Stomach (tissue), 9 donors: Measurements from ENCODE around the gene IMMT. TPM values are rescaled to one million over a fixed set of nuclear protein-coding genes. Genes with fewer than 3 reads are reported as not detected.
"Not testable (repeated sequence)": the region's sequence is repeated elsewhere in the genome, so short reads cannot be mapped to it uniquely, and the experiment has no call there.

Source experiments
- DNase-seq, 2 donors: peaks; one replicate each; pipeline versions ENCODE4 v3.0.0 to v3.0.0-alpha.2; 2013 to 2019
- H3K27ac ChIP-seq, 5 donors: fragments of 200-600 bp in 4 of 5; sonication (generic) in 4 of 5; one replicate each; pipeline ENCODE4 v1.5.1; 2013 to 2019; ENCODE audit warnings: mild to moderate bottlenecking in 1 of 5, moderate library complexity in 1 of 5
- H3K27me3 ChIP-seq, 3 donors: fragments of 200-600 bp; sonication (generic); one replicate each; pipeline ENCODE4 v1.5.1; 2017 to 2019; ENCODE audit warnings: mixed run types in 1 of 3
- H3K36me3 ChIP-seq, 4 donors: fragments of 200-600 bp; sonication (generic); 1 replicate in 3 of 4; 2 replicates in 1 of 4; pipeline ENCODE4 v1.5.1; 2016 to 2019
- H3K4me1 ChIP-seq, 4 donors: fragments of 200-600 bp; sonication (generic); one replicate each; pipeline ENCODE4 v1.5.1; 2016 to 2019
- H3K4me3 ChIP-seq, 4 donors: fragments of 200-600 bp; sonication (generic) in 3 of 4; one replicate each; pipeline ENCODE4 v1.5.1; 2016 to 2019; ENCODE audit warnings: mild to moderate bottlenecking in 1 of 4
- H3K9me3 ChIP-seq, 4 donors: fragments of 200-600 bp; sonication (generic); one replicate each; pipeline ENCODE4 v1.5.1; 2016 to 2019
- CTCF ChIP-seq, 7 experiments: fragments of 450-650 bp in 4 of 7; fragments of 200-600 bp in 3 of 7; sonication (generic) in 3 of 7; IDR thresholded peaks; one replicate each; pipeline ENCODE4 v1.5.1; 2016 to 2019; ENCODE audit warnings: antibody characterized with exemption in 7 of 7, control low read depth in 2 of 7, mild to moderate bottlenecking in 1 of 7
- EP300 ChIP-seq: sonication (generic); formaldehyde crosslinking; IDR thresholded peaks from one replicate; pipeline ENCODE4 v1.6.1; 2017; ENCODE audit warnings: antibody characterized with exemption
- POLR2A ChIP-seq, 4 donors: fragments of 450-650 bp; IDR thresholded peaks; one replicate each; pipeline ENCODE4 v1.6.1; 2016; ENCODE audit warnings: antibody characterized with exemption in 4 of 4, control low read depth in 2 of 4, mild to moderate bottlenecking in 1 of 4, moderate library complexity in 1 of 4
- POLR2AphosphoS5 ChIP-seq, 3 donors: sonication (generic); formaldehyde crosslinking; IDR thresholded peaks; one replicate each; pipeline ENCODE4 v1.6.1; 2016; ENCODE audit warnings: antibody characterized with exemption in 3 of 3
- WGBS, 5 donors: extraction: QIAGEN DNeasy Blood & Tissue Kit in 3 of 5; methylation state at CpG; one replicate each; pipeline versions ENCODE4 v1.1.5 to v1.1.7; 2013 to 2018; 5-methylcytosine and 5-hydroxymethylcytosine counted together
- intact Hi-C: fragments of 100-400 bp; cut with DNase I; formaldehyde crosslinking; loops from one replicate; pipeline ENCODE4 v1.15.1; 2023; ENCODE audit warnings: low total_unique reads
- polyA plus RNA-seq, 3 donors: library from polyadenylated mRNA; stranded (reverse); fragments of 200-250 nt; gene quantifications; one replicate each; pipeline ENCODE4 v1.2.3, GENCODE V29; 2013
- total RNA-seq, 5 donors: library from RNA; depleted of rRNA; stranded (reverse); fragments of >200 nt; gene quantifications; one replicate each; pipeline versions ENCODE4 v1.1.0 to v1.2.3, GENCODE V29; 2014 to 2016
- donor health status: healthy with polysubstance abuse.
- donor health status: Bipolar disorder and iron deficiency.
- donor health status: healthy.

IMMT gene
- total and polyA plus RNA-seq, 8 donors, result 30.1 to 94.5 (median 42.4) TPM

GRCh38 chr2:86230961-86231360, 35.7 kb upstream of the IMMT start:
- H3K27ac ChIP-seq, result no peak overlapping the region
- H3K9me3 ChIP-seq, result no peaks in the 10 kb centered on the region
- WGBS, 5 donors, result 79 to 90% (median 84%) methylated on average over 5 of the region's 5 CpGs
- TF ChIP-seq POLR2A (IDR thresholded peaks at IDR 0.05), result no peak
- TF ChIP-seq CTCF (IDR thresholded peaks at IDR 0.05), result no peak
- no peak for TF ChIP-seq EP300
- TF ChIP-seq POLR2AphosphoS5 (IDR thresholded peaks at IDR 0.05), result no peak
- H3K36me3 ChIP-seq, result no peaks in the 10 kb centered on the region
- no peak overlapping the region for H3K4me3 ChIP-seq
- H3K4me1 ChIP-seq, result peaks cover 0 to 6% (median 2%) of the 10 kb centered on the region in 4 donors
- H3K27me3 ChIP-seq, result no peaks in the 10 kb centered on the region
- intact Hi-C loops, result no loop called here
- DNase-seq, result no peak

DNA sequence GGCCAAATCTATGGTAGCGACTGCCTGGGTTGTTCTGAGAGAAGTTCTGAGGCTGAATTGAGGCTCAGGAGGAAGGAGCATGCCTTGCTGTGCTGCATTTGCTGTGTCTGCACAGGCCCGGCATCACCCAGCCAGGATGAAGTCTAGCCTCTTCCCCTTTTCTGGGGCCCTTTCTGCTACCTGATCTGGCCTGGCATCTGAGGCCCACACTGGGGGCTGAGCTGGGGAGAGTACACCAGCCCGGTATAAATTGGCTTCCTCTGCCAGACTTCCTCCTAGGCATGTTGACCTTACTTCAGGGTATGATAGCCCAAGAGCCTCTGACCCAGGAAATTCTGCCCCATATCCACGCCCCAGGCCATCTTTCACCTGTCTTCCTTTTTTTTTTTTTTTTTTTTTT, 34.0 kb upstream of the IMMT start:
- Histone ChIP-seq H3K4me1 (peaks cover 0 to 13% (median 7%) of the 10 kb centered on the region in 4 donors), H3K27me3 (no peaks in the 10 kb centered on the region), H3K9me3 (no peaks in the 10 kb centered on the region), H3K4me3 (no peak overlapping the region), H3K27ac (no peak overlapping the region), H3K36me3 (no peaks in the 10 kb centered on the region)
- no peak for DNase-seq
- intact Hi-C loops, result no loop called here
- no peak for TF ChIP-seq CTCF (IDR thresholded peaks at IDR 0.05)
- TF ChIP-seq EP300, result no peak
- no peak for TF ChIP-seq POLR2AphosphoS5 (IDR thresholded peaks at IDR 0.05)
- TF ChIP-seq POLR2A (IDR thresholded peaks at IDR 0.05), result no peak
- WGBS, 5 donors, result 53 to 61% (median 58%) methylated on average over 4 of the region's 4 CpGs

DNA sequence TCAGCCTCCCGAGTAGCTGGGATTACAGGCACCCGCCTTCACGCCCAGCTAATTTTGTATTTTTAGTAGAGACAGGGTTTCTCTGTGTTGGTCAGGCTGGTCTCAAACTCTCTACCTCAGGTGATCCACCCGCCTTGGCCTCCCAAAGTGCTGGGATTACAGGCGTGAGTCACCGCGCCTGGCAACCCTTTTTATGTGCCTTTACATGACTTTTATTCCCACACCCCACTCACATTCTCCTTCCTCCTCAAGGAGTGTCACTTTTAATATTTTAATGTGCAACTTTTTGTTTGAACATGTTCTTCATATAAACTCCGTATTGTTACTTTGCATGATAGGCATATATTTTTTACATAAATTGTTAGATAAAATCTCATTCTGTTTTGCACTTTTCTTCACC, 33.3 kb upstream of the IMMT start:
- H3K27ac ChIP-seq, H3K27me3 ChIP-seq, H3K9me3 ChIP-seq, intact Hi-C loops, H3K4me3 ChIP-seq, DNase-seq, H3K36me3 ChIP-seq: not testable (repeated sequence)
- 92 to 96% (median 95%) methylated on average over 8 of the region's 8 CpGs for WGBS, 5 donors
- peaks cover 0 to 18% (median 13%) of the 10 kb centered on the region in 4 donors for H3K4me1 ChIP-seq

DNA sequence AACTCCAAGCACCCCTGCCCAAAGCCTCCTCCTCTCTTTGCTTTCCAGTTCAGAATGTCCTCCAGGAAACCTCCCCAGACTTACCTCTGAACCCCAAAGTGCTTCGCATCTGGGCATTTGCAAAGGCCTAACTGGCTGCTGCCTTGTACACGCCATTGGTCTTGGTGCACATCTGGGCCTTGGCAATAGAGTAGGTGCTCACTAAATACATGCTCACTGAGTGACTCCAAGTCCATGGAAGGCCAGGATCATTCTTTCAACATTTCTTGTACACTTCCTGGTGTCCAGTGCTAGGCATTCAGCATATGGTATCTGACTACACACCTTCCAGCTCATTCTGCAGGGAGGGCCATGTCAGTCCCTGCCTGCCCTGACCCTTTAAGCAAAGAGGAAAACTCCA, 32.4 kb upstream of the IMMT start:
- WGBS, 5 donors, result 87 to 99% (median 98%) methylated on average over 2 of the region's 2 CpGs
- Histone ChIP-seq H3K4me3 (no peak overlapping the region), H3K4me1 (peaks cover 8 to 27% (median 20%) of the 10 kb centered on the region in 4 donors), H3K36me3 (no peaks in the 10 kb centered on the region), H3K27me3 (no peaks in the 10 kb centered on the region), H3K9me3 (no peaks in the 10 kb centered on the region), H3K27ac (peak overlapping the region in 1 of 5 donors; percentile 88)
- intact Hi-C loops, result no loop called here
- DNase-seq, result no peak
- TF ChIP-seq CTCF (IDR thresholded peaks at IDR 0.05), result no peak
- no peak for TF ChIP-seq EP300
- TF ChIP-seq POLR2A (IDR thresholded peaks at IDR 0.05), result no peak
- TF ChIP-seq POLR2AphosphoS5 (IDR thresholded peaks at IDR 0.05), result no peak

- intact Hi-C loops, result no loop called here
- TF ChIP-seq POLR2AphosphoS5 (IDR thresholded peaks at IDR 0.05), result no peak
- no peak for TF ChIP-seq EP300
- TF ChIP-seq POLR2A (IDR thresholded peaks at IDR 0.05), result no peak
- TF ChIP-seq CTCF (IDR thresholded peaks at IDR 0.05), result no peak
- Histone ChIP-seq H3K9me3 (no peaks in the 10 kb centered on the region), H3K4me1 (peaks cover 15 to 34% (median 28%) of the 10 kb centered on the region in 4 donors), H3K4me3 (no peak overlapping the region), H3K27me3 (no peaks in the 10 kb centered on the region), H3K27ac (peak overlapping the region in 1 of 5 donors; percentile 88), H3K36me3 (no peaks in the 10 kb centered on the region)
- no peak for DNase-seq
- WGBS, 5 donors, result 84 to 92% (median 86%) methylated on average over 9 of the region's 9 CpGs
These were observed 31.6 kb upstream of the IMMT start for GRCh38 chr2:86226636-86227520.
